MM.1S (cell line): ENCODE results near the gene ITIH4.

Experiments
- DNase-seq: peaks from one replicate; pipeline ENCODE4 v3.0.0-alpha.2; 2015
- H2AFZ ChIP-seq: fragments of 300-600 bp; sonication (generic); 2 replicates; pipeline ENCODE4 v1.6.0; 2016; ENCODE audit warnings: antibody characterized with exemption, low read length
- H3F3A ChIP-seq: fragments of 300-600 bp; sonication (generic); 2 replicates; pipeline ENCODE4 v1.6.1; 2016; ENCODE audit warnings: mild to moderate bottlenecking, antibody characterized with exemption, low read length, moderate library complexity, mixed read lengths; ENCODE audit not compliant: insufficient read depth
- H3K27ac ChIP-seq: fragments of 300-600 bp; sonication (generic); 2 replicates; pipeline ENCODE4 v1.5.1; 2016; ENCODE audit warnings: mild to moderate bottlenecking, low read length
- H3K27me3 ChIP-seq: fragments of 300-600 bp; sonication (generic); replicated peaks from 2 replicates; pipeline ENCODE4 v1.6.0; 2016; ENCODE audit warnings: low read length; ENCODE audit not compliant: insufficient read depth
- H3K36me3 ChIP-seq: fragments of 300-600 bp; sonication (generic); replicated peaks from 2 replicates; pipeline ENCODE4 v1.6.1; 2016; ENCODE audit warnings: mild to moderate bottlenecking, low read length, mixed read lengths; ENCODE audit not compliant: insufficient read depth
- H3K4me1 ChIP-seq: fragments of 300-600 bp; sonication (generic); 2 replicates; pipeline ENCODE4 v1.6.1; 2016; ENCODE audit warnings: low read length, mixed read lengths
- H3K4me2 ChIP-seq: fragments of 300-600 bp; sonication (generic); 2 replicates; pipeline ENCODE4 v1.6.0; 2016; ENCODE audit warnings: low read depth, low read length
- H3K4me3 ChIP-seq: fragments of 300-600 bp; sonication (generic); 2 replicates; pipeline ENCODE4 v1.5.1; 2016; ENCODE audit warnings: low read length, mixed read lengths
- H3K79me2 ChIP-seq: fragments of 300-600 bp; sonication (generic); 2 replicates; pipeline ENCODE4 v1.6.1; 2016; ENCODE audit warnings: mixed run types, low read length, mixed read lengths
- H3K9ac ChIP-seq: fragments of 300-600 bp; sonication (generic); 2 replicates; pipeline ENCODE4 v1.6.1; 2016; ENCODE audit warnings: low read length, mixed read lengths
- H3K9me2 ChIP-seq: fragments of 300-600 bp; sonication (generic); replicated peaks from 2 replicates; pipeline ENCODE4 v1.6.1; 2016; ENCODE audit warnings: mild to moderate bottlenecking, low read length, mixed read lengths; ENCODE audit not compliant: insufficient read depth
- H3K9me3 ChIP-seq: fragments of 300-600 bp; sonication (generic); replicated peaks from 2 replicates; pipeline ENCODE4 v1.6.1; 2016; ENCODE audit warnings: mild to moderate bottlenecking, low read length, mixed read lengths; ENCODE audit not compliant: insufficient read depth
- H4K20me1 ChIP-seq: fragments of 300-600 bp; sonication (generic); 2 replicates; pipeline ENCODE4 v1.6.1; 2016; ENCODE audit warnings: mild to moderate bottlenecking, low read length, moderate library complexity, mixed read lengths; ENCODE audit not compliant: insufficient read depth
- EZH2 ChIP-seq: fragments of 300-600 bp; sonication (generic); optimal IDR thresholded peaks from 2 replicates; pipeline ENCODE3; 2017; ENCODE audit warnings: low read depth, mild to moderate bottlenecking, antibody characterized with exemption, low read length, mixed read lengths
- EZH2phosphoT487 ChIP-seq: fragments of 300-600 bp; sonication (generic); IDR thresholded peaks from 2 replicates; pipeline ENCODE4 v1.6.1; 2018; ENCODE audit warnings: antibody characterized with exemption, low read length
- TF ChIP-seq, protein P1 (sequence below): fragments of 300-600 bp; sonication (generic); IDR thresholded peaks from 2 replicates; pipeline ENCODE4 v1.5.1; 2016; ENCODE audit warnings: antibody characterized with exemption, low read length, mixed read lengths

Gene ITIH4

DNA sequence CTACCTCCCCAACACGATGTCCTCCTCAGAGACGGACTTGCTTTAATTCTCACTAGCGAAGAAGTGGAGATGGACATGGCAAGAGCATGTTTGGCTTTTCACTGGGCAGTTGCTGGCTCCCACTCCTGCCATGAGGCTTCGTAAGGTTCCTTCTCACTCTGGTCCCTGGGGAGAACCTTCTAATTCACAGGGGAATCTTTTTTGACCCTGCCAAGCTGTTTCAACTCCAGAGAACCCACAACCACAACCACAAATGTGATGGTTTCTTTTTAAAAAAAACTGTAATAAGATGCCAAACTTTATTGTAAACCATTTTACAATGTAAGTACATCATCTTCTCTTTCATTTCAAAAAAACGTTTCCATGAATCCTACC is 6.0 kb upstream of the ITIH4 start:
- H3K27ac ChIP-seq = no peak overlapping the region
- no peaks in the 10 kb centered on the region for H3K79me2 ChIP-seq
- no peaks in the 10 kb centered on the region for H3K36me3 ChIP-seq
- H4K20me1 ChIP-seq = no peaks in the 10 kb centered on the region
- no peak overlapping the region for H3K9ac ChIP-seq
- H3K4me3 ChIP-seq = no peak overlapping the region
- no peak for DNase-seq
- TF ChIP-seq EZH2phosphoT487 = no peak
- no peak for TF ChIP-seq EZH2
- TF ChIP-seq, protein P1, sequence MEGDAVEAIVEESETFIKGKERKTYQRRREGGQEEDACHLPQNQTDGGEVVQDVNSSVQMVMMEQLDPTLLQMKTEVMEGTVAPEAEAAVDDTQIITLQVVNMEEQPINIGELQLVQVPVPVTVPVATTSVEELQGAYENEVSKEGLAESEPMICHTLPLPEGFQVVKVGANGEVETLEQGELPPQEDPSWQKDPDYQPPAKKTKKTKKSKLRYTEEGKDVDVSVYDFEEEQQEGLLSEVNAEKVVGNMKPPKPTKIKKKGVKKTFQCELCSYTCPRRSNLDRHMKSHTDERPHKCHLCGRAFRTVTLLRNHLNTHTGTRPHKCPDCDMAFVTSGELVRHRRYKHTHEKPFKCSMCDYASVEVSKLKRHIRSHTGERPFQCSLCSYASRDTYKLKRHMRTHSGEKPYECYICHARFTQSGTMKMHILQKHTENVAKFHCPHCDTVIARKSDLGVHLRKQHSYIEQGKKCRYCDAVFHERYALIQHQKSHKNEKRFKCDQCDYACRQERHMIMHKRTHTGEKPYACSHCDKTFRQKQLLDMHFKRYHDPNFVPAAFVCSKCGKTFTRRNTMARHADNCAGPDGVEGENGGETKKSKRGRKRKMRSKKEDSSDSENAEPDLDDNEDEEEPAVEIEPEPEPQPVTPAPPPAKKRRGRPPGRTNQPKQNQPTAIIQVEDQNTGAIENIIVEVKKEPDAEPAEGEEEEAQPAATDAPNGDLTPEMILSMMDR = no peak
- no peak overlapping the region for H2AFZ ChIP-seq
- no peaks in the 10 kb centered on the region for H3K4me1 ChIP-seq
- H3K4me2 ChIP-seq = no peak overlapping the region
- H3K27me3 ChIP-seq = no peaks in the 10 kb centered on the region
- no peaks in the 10 kb centered on the region for H3K9me3 ChIP-seq
- no peaks in the 10 kb centered on the region for H3K9me2 ChIP-seq
- H3F3A ChIP-seq = no peaks in the 10 kb centered on the region

DNA sequence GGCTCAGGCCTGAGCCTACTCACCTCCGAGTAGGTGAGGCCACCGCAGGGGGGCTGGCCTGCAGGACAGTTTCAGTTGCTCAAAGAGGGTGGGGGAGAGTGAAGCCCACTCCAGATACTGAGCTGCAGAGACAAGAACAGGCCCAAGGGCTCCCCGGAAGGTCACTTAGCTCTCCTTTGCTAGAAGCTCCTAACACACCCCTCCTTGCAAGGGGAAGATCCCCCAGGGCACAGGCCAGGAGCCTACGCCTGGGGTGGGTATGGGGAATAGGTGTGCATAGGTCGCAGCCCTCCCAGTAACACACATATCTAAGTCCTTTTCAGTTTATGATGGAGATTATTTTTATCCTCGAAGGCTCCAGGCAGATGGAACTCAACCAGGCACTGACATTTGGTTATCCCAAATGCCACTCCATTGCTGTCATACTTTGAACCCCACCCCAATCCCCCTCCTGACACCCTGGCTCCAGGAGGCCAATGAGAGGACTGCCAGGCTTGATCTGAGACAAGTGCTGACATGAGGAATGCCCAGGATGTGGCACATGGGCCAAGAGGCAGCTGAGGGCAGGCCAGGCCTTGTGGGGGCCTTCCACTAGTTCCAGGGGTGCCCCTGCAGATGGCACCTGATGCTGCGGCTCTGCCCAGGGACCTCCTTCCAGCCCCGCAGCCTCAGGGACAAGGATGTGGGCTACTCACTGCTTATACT is 5.4 kb upstream of the ITIH4 start:
- no peak overlapping the region for H3K27ac ChIP-seq
- no peaks in the 10 kb centered on the region for H3K4me1 ChIP-seq
- no peak overlapping the region for H3K4me3 ChIP-seq
- no peaks in the 10 kb centered on the region for H3K36me3 ChIP-seq
- H3K9ac ChIP-seq = no peak overlapping the region
- H3K27me3 ChIP-seq = no peaks in the 10 kb centered on the region
- no peaks in the 10 kb centered on the region for H3F3A ChIP-seq
- H4K20me1 ChIP-seq = no peaks in the 10 kb centered on the region
- H2AFZ ChIP-seq = no peak overlapping the region
- TF ChIP-seq, protein P1 = no peak
- no peak for TF ChIP-seq EZH2phosphoT487
- no peak for TF ChIP-seq EZH2
- H3K79me2 ChIP-seq = no peaks in the 10 kb centered on the region
- H3K9me3 ChIP-seq = no peaks in the 10 kb centered on the region
- DNase-seq = no peak
- H3K9me2 ChIP-seq = no peaks in the 10 kb centered on the region
- H3K4me2 ChIP-seq = no peak overlapping the region

GRCh38 chr3:52834871-52835501 is 4.5 kb upstream of the ITIH4 start, which contains the start of gene MUSTN1:
TSS of gene MUSTN1 (minus strand) at chr3:52835019. CDS start at chr3:52834948, 71 bp downstream.
- no peaks in the 10 kb centered on the region for H3K9me2 ChIP-seq
- no peak within 1 kb of the TSS for H2AFZ ChIP-seq
- H3K4me3 ChIP-seq = no peak within 1 kb of the TSS
- no peaks in the 10 kb centered on the region for H3K9me3 ChIP-seq
- no peak for DNase-seq
- H3K27me3 ChIP-seq = no peaks in the 10 kb centered on the region
- no peak within 1 kb of the TSS for H3K9ac ChIP-seq
- H3F3A ChIP-seq = no peaks in the 10 kb centered on the region
- no peaks in the 10 kb centered on the region for H3K36me3 ChIP-seq
- TF ChIP-seq EZH2 (no peak), EZH2phosphoT487 (no peak)
- H3K4me2 ChIP-seq = no peak within 1 kb of the TSS
- H3K79me2 ChIP-seq = no peaks in the 10 kb centered on the region
- H3K27ac ChIP-seq = no peak within 1 kb of the TSS
- H4K20me1 ChIP-seq = no peaks in the 10 kb centered on the region
- no peaks in the 10 kb centered on the region for H3K4me1 ChIP-seq

- no peak overlapping the region for H3K27ac ChIP-seq
- no peaks in the 10 kb centered on the region for H3K36me3 ChIP-seq
- H3K79me2 ChIP-seq = no peaks in the 10 kb centered on the region
- TF ChIP-seq EZH2 (no peak), EZH2phosphoT487 (no peak)
- TF ChIP-seq, protein P1 = no peak
- no peaks in the 10 kb centered on the region for H3F3A ChIP-seq
- H3K4me1 ChIP-seq = no peaks in the 10 kb centered on the region
- no peaks in the 10 kb centered on the region for H3K9me3 ChIP-seq
- no peaks in the 10 kb centered on the region for H3K9me2 ChIP-seq
- H3K27me3 ChIP-seq = no peaks in the 10 kb centered on the region
- no peaks in the 10 kb centered on the region for H4K20me1 ChIP-seq
- H3K4me3 ChIP-seq = no peak overlapping the region
- no peak overlapping the region for H3K9ac ChIP-seq
- H3K4me2 ChIP-seq = no peak overlapping the region
- DNase-seq = no peak
- H2AFZ ChIP-seq = no peak overlapping the region
Observed at GRCh38 chr3:52833202-52833601, 2.7 kb upstream of the ITIH4 start.
